Panc1 (cell line): ENCODE results near the gene TMEM222. TPM values are rescaled to one million over a fixed set of nuclear protein-coding genes. Genes with fewer than 3 reads are reported as not detected.

Experiments used
- ATAC-seq: fragments of 200-7000 bp; cut with Tn5 transposase; 2 replicates; pipeline ENCODE4 v1.9.1; 2020; ENCODE audit warnings: mild to moderate bottlenecking, moderate library complexity
- BruUV-seq: library from RNA; stranded (reverse); fragments of 400-500 nt; replicated peaks from 2 replicates; lab custom pipeline; 2021; lab: Mats Ljungman, UMichigan
- CTCF ChIA-PET: fragments of 300-600 bp; sonication (Branson Sonifier 250); formaldehyde crosslinking; loops from one replicate; lab custom pipeline; 2022; ENCODE audit warnings: antibody characterized with exemption; lab: Charles Lee
- POLR2A ChIA-PET: fragments of 300-600 bp; sonication (Branson Sonifier 250); formaldehyde crosslinking; loops from one replicate; lab custom pipeline; 2022; ENCODE audit warnings: antibody characterized with exemption; lab: Charles Lee
- DNase-seq: peaks from one replicate; pipeline ENCODE4 v3.0.0-alpha.2; 2010; ENCODE audit warnings: low read depth, low spot score
- H3K27ac ChIP-seq: 2 replicates; pipeline ENCODE4 v1.5.1; 2011; ENCODE audit warnings: mild to moderate bottlenecking, low read length, inconsistent platforms
- H3K27me3 ChIP-seq: fragments of 200-500 bp; sonication (Bioruptor generic); 2 replicates; pipeline ENCODE4 v1.6.0; 2014; ENCODE audit warnings: low read length, inconsistent platforms; ENCODE audit not compliant: control insufficient read depth, insufficient read depth
- H3K36me3 ChIP-seq: fragments of 200-500 bp; sonication (Bioruptor generic); 2 replicates; pipeline ENCODE4 v1.5.1; 2014; ENCODE audit warnings: inconsistent platforms, mild to moderate bottlenecking, low read length, moderate library complexity; ENCODE audit not compliant: control insufficient read depth, insufficient read depth
- H3K4me1 ChIP-seq: 2 replicates; pipeline ENCODE4 v1.5.1; 2011; ENCODE audit warnings: inconsistent platforms, mild to moderate bottlenecking, low read length, moderate library complexity; ENCODE audit not compliant: control insufficient read depth, insufficient read depth
- H3K4me3 ChIP-seq, 2 experiments: 2 replicates each; pipeline ENCODE4 v1.5.1; 2011 to 2012; ENCODE audit warnings: low read depth in 2 of 2, low read length in 2 of 2, mild to moderate bottlenecking in 2 of 2, inconsistent platforms in 1 of 2, moderate library complexity in 1 of 2
- H3K9me3 ChIP-seq: fragments of 200-500 bp; sonication (Bioruptor generic); 2 replicates; pipeline ENCODE4 v1.5.1; 2014; ENCODE audit warnings: low read depth, mild to moderate bottlenecking, inconsistent platforms, low read length, moderate library complexity; ENCODE audit not compliant: control insufficient read depth, insufficient read depth
- POLR2AphosphoS5 ChIP-seq: IDR thresholded peaks from 2 replicates; pipeline ENCODE4 v1.6.1; 2012; ENCODE audit warnings: mild to moderate bottlenecking, low read depth, low read length, moderate library complexity
- SIN3A ChIP-seq: IDR thresholded peaks from 2 replicates; pipeline ENCODE4 v1.6.1; 2012; ENCODE audit warnings: low read depth, mild to moderate bottlenecking, low read length, moderate library complexity, borderline replicate concordance; ENCODE audit not compliant: insufficient read depth
- TCF7L2 ChIP-seq: IDR thresholded peaks from 2 replicates; pipeline ENCODE4 v1.6.1; 2011; ENCODE audit warnings: mild to moderate bottlenecking, low read depth, low read length, inconsistent platforms
- in situ Hi-C: cut with HindIII; loops from 2 replicates; pipeline ENCODE4 v1.10.0; 2016; ENCODE audit warnings: low sequenced_read_pairs, low pct_unique_long_range_greater_than_20kb
- intact Hi-C: fragments of 100-400 bp; cut with micrococcal nuclease; formaldehyde crosslinking; loops from one replicate; pipeline ENCODE4 v1.10.0; 2022; ENCODE audit not compliant: unreplicated experiment
- total RNA-seq: library from RNA; stranded (reverse); gene quantifications from one replicate; pipeline ENCODE4 v1.2.1, GENCODE V29; 2021; ENCODE audit not compliant: unreplicated experiment
- TF ChIP-seq, protein P1 (sequence below), 2 experiments: IDR thresholded peaks; 2 replicates each; pipeline ENCODE4 v1.6.1; 2011 to 2012; ENCODE audit warnings: low read depth in 2 of 2, control low read depth in 1 of 2, low read length in 1 of 2, mild to moderate bottlenecking in 1 of 2, moderate library complexity in 1 of 2; ENCODE audit not compliant: insufficient read depth in 1 of 2
- TF ChIP-seq, protein P2 (sequence below): fragments of 450-650 bp; IDR thresholded peaks from 2 replicates; pipeline ENCODE4 v1.5.1; 2017; ENCODE audit warnings: mild to moderate bottlenecking

The TMEM222 gene
- total RNA-seq, 1 experiment from 2014 or later, result 55.3 TPM

DNA sequence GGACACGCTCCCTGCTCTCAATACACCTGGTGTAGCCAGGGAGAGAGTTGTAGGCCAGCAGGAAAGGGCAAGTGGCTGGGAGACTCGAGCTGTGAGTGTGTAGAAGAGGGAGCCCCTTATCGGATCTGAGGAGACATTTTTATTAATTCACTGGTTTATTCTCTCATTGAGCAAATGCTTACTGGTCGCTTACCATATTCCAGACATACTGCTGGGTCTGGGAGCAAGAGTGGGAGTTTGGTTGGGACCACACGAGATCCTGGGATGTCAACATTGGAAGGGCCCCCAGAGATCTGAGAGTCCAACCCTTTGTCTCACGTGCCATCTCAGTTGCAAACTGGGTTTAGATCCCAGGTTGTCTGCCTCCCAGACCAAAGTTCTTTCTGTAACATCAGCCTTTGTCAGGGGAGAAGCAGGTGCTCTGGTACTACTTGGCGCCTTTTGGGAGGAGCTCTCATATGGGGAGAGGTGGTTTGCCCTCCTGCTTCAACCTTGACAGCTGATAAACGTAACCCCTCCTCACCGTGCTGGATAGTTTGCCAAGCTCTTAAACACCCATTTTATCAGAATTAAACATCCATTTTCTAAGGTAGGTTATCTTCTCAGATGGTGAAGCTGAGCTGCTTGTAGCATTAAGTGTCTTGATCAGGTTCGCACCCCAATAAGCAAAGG lies 742 bp downstream of the TMEM222 start:
- no TSS peak for BruUV-seq
- H3K4me1 ChIP-seq, result peaks cover 11% of the 10 kb centered on the region; the same call in 1 of the 2 replicates
- CTCF ChIA-PET, result interaction anchor here (0.5 to 0.7 kb wide), 3 partner anchors 10 to 1408 kb away, joined by 3 to 8 read pairs (median 7); no protein-coding TSS in a partner anchor
- intact Hi-C loops (no loop called here), in situ Hi-C loops (no loop called here)
- no peak for DNase-seq
- peak overlapping the region; percentile 98 for H3K27ac ChIP-seq
- POLR2A ChIA-PET, result interaction anchor here (1.0 kb wide), 1 partner anchor 10 kb away, joined by 3 read pairs; no protein-coding TSS in a partner anchor
- peak overlapping the region; percentile 100 for H3K4me3 ChIP-seq
- ATAC-seq, result no peak
- TF ChIP-seq SIN3A, result no peak
- TF ChIP-seq TCF7L2, result no peak
- TF ChIP-seq, protein P1, sequence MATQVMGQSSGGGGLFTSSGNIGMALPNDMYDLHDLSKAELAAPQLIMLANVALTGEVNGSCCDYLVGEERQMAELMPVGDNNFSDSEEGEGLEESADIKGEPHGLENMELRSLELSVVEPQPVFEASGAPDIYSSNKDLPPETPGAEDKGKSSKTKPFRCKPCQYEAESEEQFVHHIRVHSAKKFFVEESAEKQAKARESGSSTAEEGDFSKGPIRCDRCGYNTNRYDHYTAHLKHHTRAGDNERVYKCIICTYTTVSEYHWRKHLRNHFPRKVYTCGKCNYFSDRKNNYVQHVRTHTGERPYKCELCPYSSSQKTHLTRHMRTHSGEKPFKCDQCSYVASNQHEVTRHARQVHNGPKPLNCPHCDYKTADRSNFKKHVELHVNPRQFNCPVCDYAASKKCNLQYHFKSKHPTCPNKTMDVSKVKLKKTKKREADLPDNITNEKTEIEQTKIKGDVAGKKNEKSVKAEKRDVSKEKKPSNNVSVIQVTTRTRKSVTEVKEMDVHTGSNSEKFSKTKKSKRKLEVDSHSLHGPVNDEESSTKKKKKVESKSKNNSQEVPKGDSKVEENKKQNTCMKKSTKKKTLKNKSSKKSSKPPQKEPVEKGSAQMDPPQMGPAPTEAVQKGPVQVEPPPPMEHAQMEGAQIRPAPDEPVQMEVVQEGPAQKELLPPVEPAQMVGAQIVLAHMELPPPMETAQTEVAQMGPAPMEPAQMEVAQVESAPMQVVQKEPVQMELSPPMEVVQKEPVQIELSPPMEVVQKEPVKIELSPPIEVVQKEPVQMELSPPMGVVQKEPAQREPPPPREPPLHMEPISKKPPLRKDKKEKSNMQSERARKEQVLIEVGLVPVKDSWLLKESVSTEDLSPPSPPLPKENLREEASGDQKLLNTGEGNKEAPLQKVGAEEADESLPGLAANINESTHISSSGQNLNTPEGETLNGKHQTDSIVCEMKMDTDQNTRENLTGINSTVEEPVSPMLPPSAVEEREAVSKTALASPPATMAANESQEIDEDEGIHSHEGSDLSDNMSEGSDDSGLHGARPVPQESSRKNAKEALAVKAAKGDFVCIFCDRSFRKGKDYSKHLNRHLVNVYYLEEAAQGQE (IDR thresholded peaks at IDR 0.05; ENCODE audit: insufficient read depth in 1 of 2, low read depth in 2 of 2, low read length in 1 of 2), result no peak
- TF ChIP-seq, protein P2, sequence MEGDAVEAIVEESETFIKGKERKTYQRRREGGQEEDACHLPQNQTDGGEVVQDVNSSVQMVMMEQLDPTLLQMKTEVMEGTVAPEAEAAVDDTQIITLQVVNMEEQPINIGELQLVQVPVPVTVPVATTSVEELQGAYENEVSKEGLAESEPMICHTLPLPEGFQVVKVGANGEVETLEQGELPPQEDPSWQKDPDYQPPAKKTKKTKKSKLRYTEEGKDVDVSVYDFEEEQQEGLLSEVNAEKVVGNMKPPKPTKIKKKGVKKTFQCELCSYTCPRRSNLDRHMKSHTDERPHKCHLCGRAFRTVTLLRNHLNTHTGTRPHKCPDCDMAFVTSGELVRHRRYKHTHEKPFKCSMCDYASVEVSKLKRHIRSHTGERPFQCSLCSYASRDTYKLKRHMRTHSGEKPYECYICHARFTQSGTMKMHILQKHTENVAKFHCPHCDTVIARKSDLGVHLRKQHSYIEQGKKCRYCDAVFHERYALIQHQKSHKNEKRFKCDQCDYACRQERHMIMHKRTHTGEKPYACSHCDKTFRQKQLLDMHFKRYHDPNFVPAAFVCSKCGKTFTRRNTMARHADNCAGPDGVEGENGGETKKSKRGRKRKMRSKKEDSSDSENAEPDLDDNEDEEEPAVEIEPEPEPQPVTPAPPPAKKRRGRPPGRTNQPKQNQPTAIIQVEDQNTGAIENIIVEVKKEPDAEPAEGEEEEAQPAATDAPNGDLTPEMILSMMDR, result no peak
- no peak for TF ChIP-seq POLR2AphosphoS5
- no peaks in the 10 kb centered on the region for H3K27me3 ChIP-seq
- peaks cover 10% of the 10 kb centered on the region; the same call in 1 of the 2 replicates for H3K36me3 ChIP-seq
- no peaks in the 10 kb centered on the region for H3K9me3 ChIP-seq

DNA sequence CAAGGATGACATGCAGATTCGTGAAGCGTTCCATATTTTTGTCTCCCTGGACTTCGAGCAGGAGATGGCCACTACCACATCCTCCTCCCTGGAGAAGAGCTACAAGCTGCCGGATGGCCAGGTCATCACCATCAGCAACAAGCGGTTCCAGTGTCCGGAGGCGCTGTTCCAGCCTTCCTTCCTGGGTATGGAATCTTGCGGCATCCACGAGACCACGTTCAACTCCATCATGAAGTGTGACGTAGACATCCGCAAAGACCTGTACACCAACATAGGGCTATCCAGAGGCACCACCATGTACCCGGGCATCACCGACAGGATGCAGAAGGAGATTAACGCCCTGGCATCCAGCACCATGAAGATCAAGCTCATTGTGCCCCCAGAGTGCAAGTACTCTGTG lies 3.3 kb downstream of the TMEM222 start:
- TF ChIP-seq, protein P2, result no peak
- no peak for TF ChIP-seq POLR2AphosphoS5
- TF ChIP-seq SIN3A, result no peak
- TF ChIP-seq, protein P1 (IDR thresholded peaks at IDR 0.05; ENCODE audit: insufficient read depth in 1 of 2, low read depth in 2 of 2, low read length in 1 of 2), result no peak
- no peak for TF ChIP-seq TCF7L2
- BruUV-seq, result no TSS peak
- no peak for DNase-seq
- peaks cover 10% of the 10 kb centered on the region; the same call in 1 of the 2 replicates for H3K36me3 ChIP-seq
- H3K27me3 ChIP-seq, result no peaks in the 10 kb centered on the region
- H3K4me1 ChIP-seq, result peaks cover 11% of the 10 kb centered on the region; the same call in 1 of the 2 replicates
- intact Hi-C loops, result no loop called here
- H3K4me3 ChIP-seq, result no peak overlapping the region
- no peaks in the 10 kb centered on the region for H3K9me3 ChIP-seq
- no peak overlapping the region for H3K27ac ChIP-seq
- CTCF ChIA-PET, result no interaction called here
- ATAC-seq, result no peak
- in situ Hi-C loops, result no loop called here
- POLR2A ChIA-PET, result no interaction called here
